Mesothelial cell of epicardium (in vitro differentiated cells): ENCODE results near the gene ENOX2. TPM values are rescaled to one million over a fixed set of nuclear protein-coding genes. Genes with fewer than 3 reads are reported as not detected.

Experiments
- DNase-seq, 2 experiments: peaks; one replicate each; pipeline ENCODE4 v3.0.0; 2021; ENCODE audit warnings: low spot score in 2 of 2; ENCODE audit not compliant: unreplicated experiment in 2 of 2
- H3K27ac Mint-ChIP-seq: 2 replicates; pipeline ENCODE4 v1.8.0; 2021; ENCODE audit warnings: mixed read lengths
- H3K27me3 Mint-ChIP-seq: 2 replicates; pipeline ENCODE4 v1.8.0; 2021; ENCODE audit warnings: low read depth, mixed read lengths
- H3K36me3 Mint-ChIP-seq: 2 replicates; pipeline ENCODE4 v1.8.0; 2021; ENCODE audit warnings: mixed read lengths
- H3K4me1 Mint-ChIP-seq: 2 replicates; pipeline ENCODE4 v1.8.0; 2021; ENCODE audit warnings: mixed read lengths
- H3K4me3 Mint-ChIP-seq: 2 replicates; pipeline ENCODE4 v1.8.0; 2021; ENCODE audit warnings: mild to moderate bottlenecking, moderate library complexity, mixed read lengths
- H3K9me3 Mint-ChIP-seq: 2 replicates; pipeline ENCODE4 v1.8.0; 2021; ENCODE audit warnings: mixed read lengths
- total RNA-seq: library from RNA; stranded (reverse); gene quantifications from 3 replicates; pipeline ENCODE4 v1.2.1, GENCODE V29; 2021
- TF ChIP-seq, protein P1 (sequence below): fragments of 200-600 bp; sonication (generic); IDR thresholded peaks from one replicate; pipeline ENCODE4 v1.5.0; 2021; ENCODE audit warnings: antibody characterized with exemption; ENCODE audit not compliant: unreplicated experiment

The ENOX2 gene
- total RNA-seq, 1 donor from 2014 or later = 13.0 TPM

DNA sequence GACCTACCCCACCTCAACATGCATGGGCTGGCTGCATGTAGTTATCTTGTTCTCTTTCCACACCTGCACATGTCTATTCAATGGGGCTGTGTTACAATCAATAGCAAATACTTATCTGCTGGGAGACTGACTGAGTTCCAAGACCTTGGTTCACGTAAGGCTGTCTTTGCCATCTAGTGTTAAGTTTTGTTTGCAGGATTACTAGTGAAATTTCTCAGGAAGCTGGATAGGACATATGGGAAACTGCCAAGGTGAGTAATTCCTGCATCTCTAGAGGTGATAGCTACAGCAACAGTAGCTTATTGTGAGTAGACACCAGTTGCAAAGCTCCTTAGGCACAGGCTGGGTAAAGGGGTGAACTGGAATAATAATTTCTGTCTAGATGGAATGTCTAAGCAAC is 177.5 kb downstream of the ENOX2 start:
- Mint-ChIP-seq H3K4me3 (no peak overlapping the region), H3K27me3 (peaks cover 7% of the 10 kb centered on the region), H3K36me3 (peaks cover 9% of the 10 kb centered on the region), H3K27ac (no peak overlapping the region), H3K9me3 (peaks cover 28% of the 10 kb centered on the region), H3K4me1 (no peaks in the 10 kb centered on the region)
- TF ChIP-seq, protein P1, sequence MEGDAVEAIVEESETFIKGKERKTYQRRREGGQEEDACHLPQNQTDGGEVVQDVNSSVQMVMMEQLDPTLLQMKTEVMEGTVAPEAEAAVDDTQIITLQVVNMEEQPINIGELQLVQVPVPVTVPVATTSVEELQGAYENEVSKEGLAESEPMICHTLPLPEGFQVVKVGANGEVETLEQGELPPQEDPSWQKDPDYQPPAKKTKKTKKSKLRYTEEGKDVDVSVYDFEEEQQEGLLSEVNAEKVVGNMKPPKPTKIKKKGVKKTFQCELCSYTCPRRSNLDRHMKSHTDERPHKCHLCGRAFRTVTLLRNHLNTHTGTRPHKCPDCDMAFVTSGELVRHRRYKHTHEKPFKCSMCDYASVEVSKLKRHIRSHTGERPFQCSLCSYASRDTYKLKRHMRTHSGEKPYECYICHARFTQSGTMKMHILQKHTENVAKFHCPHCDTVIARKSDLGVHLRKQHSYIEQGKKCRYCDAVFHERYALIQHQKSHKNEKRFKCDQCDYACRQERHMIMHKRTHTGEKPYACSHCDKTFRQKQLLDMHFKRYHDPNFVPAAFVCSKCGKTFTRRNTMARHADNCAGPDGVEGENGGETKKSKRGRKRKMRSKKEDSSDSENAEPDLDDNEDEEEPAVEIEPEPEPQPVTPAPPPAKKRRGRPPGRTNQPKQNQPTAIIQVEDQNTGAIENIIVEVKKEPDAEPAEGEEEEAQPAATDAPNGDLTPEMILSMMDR = no peak
- no peak for DNase-seq

DNA sequence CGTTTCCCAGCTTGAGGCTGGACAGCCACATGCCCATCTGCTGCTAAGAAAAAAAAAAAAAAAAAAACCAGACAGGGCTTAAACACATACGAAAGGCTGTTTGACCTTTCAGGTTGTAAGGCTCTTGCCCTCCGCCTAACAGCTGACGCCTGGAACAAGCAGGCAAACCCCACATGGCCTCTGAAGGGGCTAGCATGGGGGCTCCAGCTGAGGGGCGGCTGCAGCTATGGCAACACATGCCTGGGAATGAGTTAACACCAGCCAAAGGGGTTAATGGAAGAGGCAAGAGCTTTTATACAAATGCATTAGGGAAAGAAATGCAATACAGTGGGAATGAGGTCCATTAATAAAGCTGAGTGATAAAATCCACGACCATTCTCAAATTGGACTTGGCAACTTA is 183.6 kb downstream of the ENOX2 start:
- no peak overlapping the region for H3K4me3 Mint-ChIP-seq
- peaks cover 16% of the 10 kb centered on the region for H3K27me3 Mint-ChIP-seq
- no peaks in the 10 kb centered on the region for H3K9me3 Mint-ChIP-seq
- no peak for DNase-seq
- TF ChIP-seq, protein P1 = no peak
- H3K36me3 Mint-ChIP-seq = no peaks in the 10 kb centered on the region
- H3K4me1 Mint-ChIP-seq = peaks cover 1% of the 10 kb centered on the region
- no peak overlapping the region for H3K27ac Mint-ChIP-seq

DNA sequence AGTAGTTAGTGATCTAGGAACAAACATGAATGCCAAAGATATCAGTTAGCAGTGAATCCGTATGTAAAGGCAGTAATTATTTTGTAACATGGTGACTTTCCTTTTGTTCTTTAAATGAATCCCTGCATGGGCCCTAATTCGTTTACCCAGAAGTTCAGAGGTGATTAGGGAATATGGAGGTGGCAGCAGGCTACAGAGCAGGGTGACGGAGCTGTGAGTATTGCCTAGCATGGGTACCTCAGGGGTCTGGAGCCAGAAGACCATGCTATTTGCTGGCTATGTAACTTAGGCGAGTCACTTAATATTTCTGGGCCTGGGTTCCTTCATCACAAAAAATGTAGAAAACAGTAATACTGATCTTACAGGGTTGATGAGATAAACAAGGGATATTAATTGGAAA is 184.9 kb downstream of the ENOX2 start:
- Mint-ChIP-seq H3K36me3 (no peaks in the 10 kb centered on the region), H3K27me3 (peaks cover 12% of the 10 kb centered on the region), H3K27ac (no peak overlapping the region), H3K4me1 (peaks cover 1% of the 10 kb centered on the region), H3K9me3 (no peaks in the 10 kb centered on the region), H3K4me3 (no peak overlapping the region)
- no peak for DNase-seq
- TF ChIP-seq, protein P1 = no peak

DNA sequence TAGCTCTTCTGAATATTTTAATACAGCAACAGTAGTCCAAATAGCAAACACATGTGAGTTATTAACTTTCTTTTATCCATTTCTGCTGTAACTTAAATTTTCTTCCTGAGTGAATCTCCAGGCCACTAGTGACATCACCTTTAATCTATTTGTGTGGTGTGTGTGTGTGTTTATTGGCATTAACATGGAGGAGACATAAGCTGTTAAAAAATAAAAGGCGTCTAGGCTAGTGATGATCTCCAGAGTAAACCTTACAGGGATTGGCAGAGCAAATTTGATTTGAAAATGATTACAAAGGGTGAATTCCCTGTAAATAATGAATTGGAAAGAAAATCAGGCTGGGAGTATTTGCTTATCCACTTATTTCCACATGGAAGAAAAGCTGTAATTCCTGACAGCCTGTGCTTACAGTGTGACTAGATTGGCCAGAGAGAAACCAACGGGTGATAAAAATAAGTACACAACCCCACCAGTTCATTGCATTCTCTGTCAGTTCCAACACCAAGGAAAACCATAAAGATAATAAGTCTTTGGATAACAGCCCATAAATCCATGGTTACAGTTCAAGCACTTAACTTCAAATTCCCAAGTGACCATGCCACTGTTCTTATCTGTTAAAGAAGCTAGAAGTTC is 186.1 kb downstream of the ENOX2 start:
- Mint-ChIP-seq H3K4me3 (no peak overlapping the region), H3K27ac (no peak overlapping the region), H3K9me3 (no peaks in the 10 kb centered on the region), H3K36me3 (no peaks in the 10 kb centered on the region), H3K27me3 (peaks cover 10% of the 10 kb centered on the region), H3K4me1 (peaks cover 1% of the 10 kb centered on the region)
- TF ChIP-seq, protein P1 = no peak
- DNase-seq = no peak

DNA sequence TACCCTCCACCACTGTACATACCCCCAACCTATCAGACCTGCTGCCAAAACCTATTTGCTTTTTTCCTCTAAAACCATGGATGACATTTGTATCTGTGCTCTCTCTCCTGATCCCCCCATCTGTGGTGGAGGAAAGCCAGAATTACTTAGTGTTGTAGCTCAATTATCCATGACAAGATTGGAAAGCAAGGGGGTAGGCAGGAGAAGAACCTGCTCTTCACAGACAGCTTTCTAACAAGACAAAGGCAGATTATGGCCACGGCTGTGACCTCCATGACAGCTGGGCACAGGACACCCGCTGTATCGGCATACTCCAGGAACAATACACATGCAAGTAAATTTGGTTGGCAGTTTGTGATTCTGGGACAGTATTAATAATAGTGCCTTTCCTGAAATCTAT is 186.7 kb downstream of the ENOX2 start:
- TF ChIP-seq, protein P1 = no peak
- DNase-seq = no peak
- no peaks in the 10 kb centered on the region for H3K36me3 Mint-ChIP-seq
- no peak overlapping the region for H3K4me3 Mint-ChIP-seq
- peaks cover 10% of the 10 kb centered on the region for H3K27me3 Mint-ChIP-seq
- H3K27ac Mint-ChIP-seq = no peak overlapping the region
- no peaks in the 10 kb centered on the region for H3K9me3 Mint-ChIP-seq
- peaks cover 1% of the 10 kb centered on the region for H3K4me1 Mint-ChIP-seq

DNA sequence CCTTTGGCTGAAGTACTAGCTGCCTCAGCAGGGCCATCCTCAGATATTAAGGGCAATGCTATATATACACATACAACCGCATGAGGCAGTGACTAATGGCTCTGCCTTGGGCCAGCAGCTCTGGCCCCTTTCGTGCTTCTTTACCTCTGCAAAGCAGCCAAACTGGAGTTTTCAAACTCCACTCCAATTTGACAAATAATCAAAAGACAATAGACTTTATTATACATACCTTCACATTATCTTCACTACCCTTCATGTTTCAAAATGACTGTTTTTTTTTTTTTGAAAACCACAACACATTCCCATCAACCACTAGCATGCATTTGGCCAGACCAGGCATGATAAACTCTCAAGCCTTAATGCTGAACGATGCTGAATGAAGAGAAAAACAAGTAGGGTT is 187.7 kb downstream of the ENOX2 start:
- TF ChIP-seq, protein P1 = no peak
- Mint-ChIP-seq H3K27ac (no peak overlapping the region), H3K9me3 (no peaks in the 10 kb centered on the region), H3K4me3 (no peak overlapping the region), H3K36me3 (no peaks in the 10 kb centered on the region), H3K4me1 (peaks cover 1% of the 10 kb centered on the region), H3K27me3 (peaks cover 10% of the 10 kb centered on the region)
- DNase-seq = no peak
